Heart left ventricle (tissue), 13 donors: ENCODE data around the gene ANKDD1B.

Experiments used
- CTCF ChIP-seq, 12 donors: fragments of 200-600 bp; sonication (generic) in 4 of 12; IDR thresholded peaks; one replicate each; pipeline versions ENCODE4 v1.5.0 to v1.8.0; 2018 to 2022; ENCODE audit warnings: antibody characterized with exemption in 12 of 12, mild to moderate bottlenecking in 5 of 12
- POLR2A ChIP-seq, 2 donors: fragments of 450-650 bp; IDR thresholded peaks; one replicate each; pipeline ENCODE4 v1.6.1; 2017; ENCODE audit warnings: antibody characterized with exemption in 2 of 2, mild to moderate bottlenecking in 2 of 2, moderate library complexity in 2 of 2
- donor health status: ischemic (EF 13 %, LVEDD 7.1; RV severe dilation, severe dysfunction).
- donor health status: DM: no; HTN: yes; CAD: no.
- donor health status: DM: no; HTN: no; CAD: no.
- donor health status: ischemic (EF 25% LVEDD 6.9; RV normal size, moderate dysfunction).
- donor health status: ischemic (EF 25% LVEDD 5.7; RV mildly dilated, moderate dysfunction).
- donor health status: ischemic (EF 35%, LVEDD 5.7; RV mildly dilated, moderate dysfunction).
- donor health status: nonischemic (EF 11% LVEDD 7.7; RV severe dilation, severe dysfunction).
- donor health status: DM: yes; HTN: yes; CAD: no.
- donor health status: PGD.
- donor health status: ischemic (EF 29% LVEDD 5.4; RV normal size, mild dysfunction).
- donor health status: nonischemic (EF 23%, LVEDD 6.1; RV moderate dilation, normal function).

- TF ChIP-seq CTCF (IDR thresholded peaks at IDR 0.05) = no peak
- TF ChIP-seq POLR2A (IDR thresholded peaks at IDR 0.05) = no peak
Observed at GRCh38 chr5:75660678-75661465, 49.6 kb downstream of the ANKDD1B start.
